ENCODE data around the gene SCARB2. TPM values are rescaled to one million over a fixed set of nuclear protein-coding genes. Genes with fewer than 3 reads are reported as not detected.
A peak's percentile ranks its signal among the peaks of the same experiment; 100 is the strongest.

The SCARB2 gene
- total RNA-seq, 1 experiment from 2014 or later = 51.3 TPM

- Histone ChIP-seq H3K4me2 (ENCODE audit: low read length) (no peak overlapping the region), H2AFZ (ENCODE audit: low read depth, low read length, poor library complexity, severe bottlenecking) (no peak overlapping the region), H3K79me2 (ENCODE audit: insufficient read depth, low read length) (no peaks in the 10 kb centered on the region), H3K27me3 (ENCODE audit: insufficient read depth, low read length) (no peaks in the 10 kb centered on the region), H3K9me3 (ENCODE audit: control insufficient read depth in 1 of 2, insufficient read depth in 1 of 2, low read depth in 1 of 2, low read length in 2 of 2) (no peaks in the 10 kb centered on the region), H3K36me3 (ENCODE audit: control insufficient read depth in 1 of 2, insufficient read depth in 2 of 2, low read length in 2 of 2) (peaks cover 2 to 9% of the 10 kb centered on the region in 2 experiments; a peak in 1 of 4 replicates), H3K9me2 (ENCODE audit: insufficient read depth) (no peaks in the 10 kb centered on the region), H3K9ac (ENCODE audit: low read length) (no peak overlapping the region), H3K27ac (ENCODE audit: low read depth, low read length) (no peak overlapping the region), H3K4me3 (replicated peaks in 1 of 2; ENCODE audit: low read depth in 1 of 2, low read length in 2 of 2) (no peak overlapping the region), H4K20me1 (ENCODE audit: insufficient read depth) (no peaks in the 10 kb centered on the region), H3K4me1 (ENCODE audit: control insufficient read depth in 1 of 2, insufficient read depth in 2 of 2, low read length in 2 of 2) (no peaks in the 10 kb centered on the region)
- ChIA-PET CTCF (interaction anchor here (0.5 to 4.8 kb wide), 17 partner anchors 9 to 329 kb away, joined by 3 to 151 read pairs (median 4); no protein-coding TSS in a partner anchor), RAD21 (ENCODE audit: low non-redundant PET in 1 of 2, low total read pairs in 2 of 2, uncharacterized antibody in 2 of 2, unreplicated experiment in 2 of 2) (interaction anchor here (0.6 to 1.5 kb wide), 5 partner anchors 126 to 667 kb away, joined by 3 to 12 read pairs (median 5); no protein-coding TSS in a partner anchor), POLR2A (interaction anchor here (0.7 to 1.7 kb wide), 2 partner anchors 136 to 198 kb away, joined by 3 to 10 read pairs; no protein-coding TSS in a partner anchor)
- DNase-seq (ENCODE audit: low read depth, low spot score) = peak; percentile 60
- BruUV-seq (replicated peaks) = no TSS peak
- intact Hi-C loops (cut with micrococcal nuclease) = loop anchor here (1.0 to 2.0 kb wide), 2 partner anchors 199 to 325 kb away; no protein-coding TSS in a partner anchor
- ATAC-seq = peak; percentile 99
- peak; percentile 94 for TF ChIP-seq RAD21 (IDR thresholded peaks at IDR 0.05; ENCODE audit: low read depth)
- TF ChIP-seq CTCF (IDR thresholded peaks at IDR 0.05 in 2 of 3, conservative IDR thresholded peaks at IDR 0.05 in 1 of 3; ENCODE audit: borderline replicate concordance in 1 of 3, insufficient read depth in 1 of 3, low read depth in 2 of 3, low read length in 2 of 3) = peak; percentile 74 to 93 (median 86)
- peak; percentile 15 for TF ChIP-seq YY1 (IDR thresholded peaks at IDR 0.05; ENCODE audit: extremely low read depth, insufficient replicate concordance, low read depth, low read length)
- TF ChIP-seq POLR2A (IDR thresholded peaks at IDR 0.05; ENCODE audit: borderline replicate concordance, extremely low read depth, insufficient read depth, insufficient read length) = no peak
Observed at GRCh38 chr4:76179398-76180318, 34.0 kb downstream of the SCARB2 start.

Measured in HCT116 (cell line).